A673 (cell line): Measurements from ENCODE around the gene IQCN.

Experiments used
- CTCF ChIP-seq: fragments of 300-800, 200-600 bp; sonication (generic); conservative IDR thresholded peaks from 2 replicates; pipeline ENCODE4 v1.5.1; 2017; ENCODE audit warnings: low read depth, mild to moderate bottlenecking, antibody characterized with exemption, low read length, moderate library complexity, mixed read lengths
- EZH2 ChIP-seq: fragments of 200-600 bp; sonication (generic); IDR thresholded peaks from 2 replicates; pipeline ENCODE4 v1.6.1; 2017; ENCODE audit warnings: borderline replicate concordance, low read depth, mild to moderate bottlenecking, mixed read lengths, antibody characterized with exemption, low read length; ENCODE audit not compliant: poor library complexity, severe bottlenecking

- TF ChIP-seq CTCF (no peak), EZH2 (no peak)
Observed at GRCh38 chr19:18299654-18300053, 25.4 kb upstream of the IQCN start.
